HEK293 (cell line): ENCODE measurements around the gene DUSP14.

Source experiments
- CTCF ChIA-PET: fragments of 350-600 bp; formaldehyde crosslinking; extraction: SDS; loops from one replicate; lab custom pipeline; 2021; ENCODE audit warnings: antibody characterized with exemption; lab: Yijun Ruan, JAX
- POLR2A ChIA-PET: fragments of 300-600 bp; formaldehyde crosslinking; extraction: SDS; loops from one replicate; lab custom pipeline; 2020; ENCODE audit warnings: antibody characterized with exemption, inconsistent platforms; lab: Yijun Ruan, JAX
- H3K27ac ChIP-seq: fragments of 200-500 bp; sonication (Bioruptor generic); 2 replicates; pipeline ENCODE4 v1.5.1; 2014; ENCODE audit warnings: low read depth, low read length, control low read depth, inconsistent platforms; ENCODE audit errors: extremely low read depth
- H3K36me3 ChIP-seq, 2 experiments: fragments of 200-500 bp in 1 of 2; sonication (Bioruptor generic) in 1 of 2; 1 replicate in 1 of 2; 2 replicates in 1 of 2; pipeline ENCODE4 v1.5.1; 2014 to 2017; ENCODE audit warnings: inconsistent platforms in 2 of 2, low read length in 2 of 2; ENCODE audit not compliant: control insufficient read depth in 2 of 2, insufficient read depth in 1 of 2
- H3K4me1 ChIP-seq: fragments of 200-500 bp; sonication (Bioruptor generic); 2 replicates; pipeline ENCODE4 v1.5.1; 2014; ENCODE audit warnings: mild to moderate bottlenecking, low read length, inconsistent platforms; ENCODE audit not compliant: control insufficient read depth, insufficient read depth
- H3K4me3 ChIP-seq: 2 replicates; pipeline ENCODE4 v1.5.1; 2011; ENCODE audit warnings: low read depth, mild to moderate bottlenecking, control low read depth, low read length, moderate library complexity
- H3K9me3 ChIP-seq: fragments of 200-500 bp; sonication (Bioruptor generic); 2 replicates; pipeline ENCODE4 v1.5.1; 2014; ENCODE audit warnings: low read depth, low read length, inconsistent platforms; ENCODE audit not compliant: control insufficient read depth, insufficient read depth
- ATF2 ChIP-seq: fragments of 450-650 bp; formaldehyde crosslinking; IDR thresholded peaks from 2 replicates; pipeline ENCODE4 v1.5.1; 2016; ENCODE audit warnings: missing biosample characterization, missing genetic modification characterization, low read depth
- CTCF ChIP-seq: fragments of 450-650 bp; formaldehyde crosslinking; IDR thresholded peaks from 2 replicates; pipeline ENCODE4 v1.5.1; 2016; ENCODE audit warnings: missing biosample characterization, missing genetic modification characterization
- GFI1B ChIP-seq: fragments of 450-650 bp; formaldehyde crosslinking; IDR thresholded peaks from 2 replicates; pipeline ENCODE4 v1.5.1; 2016; ENCODE audit warnings: missing biosample characterization, missing genetic modification characterization
- IKZF3 ChIP-seq: fragments of 450-650 bp; IDR thresholded peaks from 2 replicates; pipeline ENCODE4 v1.5.0; 2018; ENCODE audit warnings: missing biosample characterization, mild to moderate bottlenecking, missing genetic modification characterization, moderate library complexity
- KLF1 ChIP-seq: fragments of 450-650 bp; formaldehyde crosslinking; IDR thresholded peaks from 2 replicates; pipeline ENCODE4 v1.5.1; 2016; ENCODE audit warnings: missing biosample characterization, missing genetic modification characterization
- KLF10 ChIP-seq: fragments of 450-650 bp; IDR thresholded peaks from 2 replicates; pipeline ENCODE4 v1.5.1; 2018; ENCODE audit warnings: missing biosample characterization, mild to moderate bottlenecking, missing genetic modification characterization
- PRDM4 ChIP-seq: fragments of 450-650 bp; formaldehyde crosslinking; IDR thresholded peaks from 2 replicates; pipeline ENCODE4 v1.5.1; 2017; ENCODE audit warnings: missing biosample characterization, missing genetic modification characterization
- REPIN1 ChIP-seq: fragments of 450-650 bp; formaldehyde crosslinking; IDR thresholded peaks from 2 replicates; pipeline ENCODE4 v1.5.1; 2017; ENCODE audit warnings: missing biosample characterization, missing genetic modification characterization, low read depth
- SP3 ChIP-seq: fragments of 450-650 bp; formaldehyde crosslinking; IDR thresholded peaks from 2 replicates; pipeline ENCODE4 v1.5.1; 2016; ENCODE audit warnings: missing biosample characterization, missing genetic modification characterization
- ZBTB49 ChIP-seq: fragments of 450-650 bp; formaldehyde crosslinking; IDR thresholded peaks from 2 replicates; pipeline ENCODE4 v1.5.1; 2016; ENCODE audit warnings: missing biosample characterization, missing genetic modification characterization, low read depth
- ZEB2 ChIP-seq: fragments of 450-650 bp; formaldehyde crosslinking; IDR thresholded peaks from 2 replicates; pipeline ENCODE4 v1.5.1; 2016; ENCODE audit warnings: missing biosample characterization, missing genetic modification characterization
- ZNF2 ChIP-seq: fragments of 450-650 bp; formaldehyde crosslinking; IDR thresholded peaks from 2 replicates; pipeline ENCODE4 v1.5.1; 2016; ENCODE audit warnings: missing biosample characterization, missing genetic modification characterization
- ZNF223 ChIP-seq: fragments of 450-650 bp; formaldehyde crosslinking; IDR thresholded peaks from 2 replicates; pipeline ENCODE4 v1.5.1; 2016; ENCODE audit warnings: missing biosample characterization, missing genetic modification characterization
- ZNF23 ChIP-seq: fragments of 450-650 bp; formaldehyde crosslinking; IDR thresholded peaks from 2 replicates; pipeline ENCODE4 v1.5.1; 2016; ENCODE audit warnings: missing biosample characterization, missing genetic modification characterization, borderline replicate concordance
- ZNF426 ChIP-seq: fragments of 450-650 bp; formaldehyde crosslinking; IDR thresholded peaks from 2 replicates; pipeline ENCODE4 v1.5.1; 2017; ENCODE audit warnings: missing biosample characterization, missing genetic modification characterization, mild to moderate bottlenecking, inconsistent platforms, moderate library complexity
- ZNF654 ChIP-seq: fragments of 450-650 bp; formaldehyde crosslinking; IDR thresholded peaks from 2 replicates; pipeline ENCODE4 v1.5.1; 2016; ENCODE audit warnings: low read depth, missing biosample characterization, missing genetic modification characterization
- ZNF658 ChIP-seq: fragments of 450-650 bp; formaldehyde crosslinking; IDR thresholded peaks from 2 replicates; pipeline ENCODE4; 2016; ENCODE audit warnings: missing biosample characterization, missing genetic modification characterization
- ZNF664 ChIP-seq: fragments of 450-650 bp; formaldehyde crosslinking; IDR thresholded peaks from 2 replicates; pipeline ENCODE4 v1.5.1; 2016; ENCODE audit warnings: missing biosample characterization, missing genetic modification characterization
- ZNF670 ChIP-seq: fragments of 450-650 bp; formaldehyde crosslinking; IDR thresholded peaks from 2 replicates; pipeline ENCODE4 v1.5.1; 2016; ENCODE audit warnings: missing biosample characterization, missing genetic modification characterization, low read depth
- ZSCAN23 ChIP-seq: fragments of 450-650 bp; formaldehyde crosslinking; IDR thresholded peaks from 2 replicates; pipeline ENCODE4 v1.5.1; 2016; ENCODE audit warnings: missing biosample characterization, missing genetic modification characterization
- ZSCAN30 ChIP-seq: fragments of 450-650 bp; IDR thresholded peaks from 2 replicates; pipeline ENCODE4 v1.5.1; 2018; ENCODE audit warnings: missing biosample characterization, mild to moderate bottlenecking, missing genetic modification characterization, moderate library complexity
- TF ChIP-seq, protein P1 (sequence below): fragments of 450-650 bp; formaldehyde crosslinking; optimal IDR thresholded peaks from 2 replicates; pipeline ENCODE3; 2016; ENCODE audit warnings: missing biosample characterization, mild to moderate bottlenecking, missing genetic modification characterization

DUSP14 gene

GRCh38 chr17:37527249-37527851 is 37.7 kb downstream of the DUSP14 start:
- TF ChIP-seq ZNF23 (tag by site-specific recombination) (no peak), ZNF670 (tag by site-specific recombination) (no peak), ZNF654 (tag by site-specific recombination) (peak; percentile 92), GFI1B (tag by site-specific recombination) (no peak), ZEB2 (tag by site-specific recombination) (0 out of 2 replicates have a peak, but pooled peaks have one; percentile 25), CTCF (tag by site-specific recombination) (peak; percentile 80), ZSCAN30 (0 out of 2 replicates have a peak, but pooled peaks have one; percentile 26), ZNF2 (tag by site-specific recombination) (peak; percentile 53; the same call in 1 of the 2 replicates)
- H3K4me1 ChIP-seq = no peaks in the 10 kb centered on the region
- H3K27ac ChIP-seq = no peak overlapping the region
- H3K9me3 ChIP-seq = no peaks in the 10 kb centered on the region
- ChIA-PET CTCF (interaction anchor here (0.5 to 3.5 kb wide), 29 partner anchors 8 to 290 kb away, joined by 3 to 48 read pairs (median 4); partner anchors contain the start of gene SYNRG), POLR2A (no interaction called here)
- peaks cover 23 to 64% of the 10 kb centered on the region in 2 experiments for H3K36me3 ChIP-seq
- no peak overlapping the region for H3K4me3 ChIP-seq

- ChIA-PET CTCF (interaction anchor here (0.8 kb wide), 1 partner anchor 887 kb away, joined by 3 read pairs; no protein-coding TSS in a partner anchor), POLR2A (no interaction called here)
- TF ChIP-seq IKZF3 (tag by site-specific recombination) = no peak
- TF ChIP-seq ZSCAN23 (tag by site-specific recombination) = no peak
- no peak for TF ChIP-seq ZNF426 (tag by site-specific recombination)
- no peak for TF ChIP-seq ZBTB49 (tag by site-specific recombination)
- TF ChIP-seq KLF1 (tag by site-specific recombination) = no peak
- TF ChIP-seq REPIN1 (tag by site-specific recombination) = no peak
- TF ChIP-seq ZNF223 (tag by site-specific recombination) = no peak
- peaks cover 42 to 62% of the 10 kb centered on the region in 2 experiments for H3K36me3 ChIP-seq
- H3K27ac ChIP-seq = no peak overlapping the region
- no peaks in the 10 kb centered on the region for H3K4me1 ChIP-seq
- no peaks in the 10 kb centered on the region for H3K9me3 ChIP-seq
- no peak overlapping the region for H3K4me3 ChIP-seq
These were observed 40.7 kb downstream of the DUSP14 start for GRCh38 chr17:37530420-37530819.

DNA sequence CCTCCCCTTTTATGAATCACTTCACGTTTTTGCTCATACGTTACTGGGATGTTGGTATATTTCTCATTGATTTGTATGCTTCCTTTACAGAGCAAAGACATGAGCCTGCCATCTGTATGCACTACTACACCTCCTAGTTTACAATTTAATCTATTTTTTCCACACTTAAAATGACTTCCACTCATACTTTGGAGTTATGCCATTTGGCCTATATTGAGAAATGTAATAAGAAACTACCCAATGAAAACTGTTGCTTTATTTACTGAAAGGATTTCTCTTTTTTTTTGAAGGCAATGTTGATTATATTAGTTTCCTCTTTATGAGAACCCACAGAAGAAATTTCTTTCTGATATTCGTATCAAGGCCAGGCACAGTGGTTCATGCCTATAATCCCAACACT is 43.1 kb downstream of the DUSP14 start:
- Histone ChIP-seq H3K4me1 (no peaks in the 10 kb centered on the region), H3K4me3 (no peak overlapping the region), H3K9me3 (no peaks in the 10 kb centered on the region), H3K27ac (no peak overlapping the region), H3K36me3 (peaks cover 54 to 74% of the 10 kb centered on the region in 2 experiments)
- ChIA-PET CTCF (interaction anchor here (0.7 kb wide), 1 partner anchor 78 kb away, joined by 5 read pairs; no protein-coding TSS in a partner anchor), POLR2A (no interaction called here)
- TF ChIP-seq ATF2 (no peak), KLF10 (tag by site-specific recombination) (no peak), SP3 (no peak), ZNF658 (tag by site-specific recombination) (no peak), ZNF664 (tag by site-specific recombination) (no peak), PRDM4 (no peak)
- TF ChIP-seq, protein P1, sequence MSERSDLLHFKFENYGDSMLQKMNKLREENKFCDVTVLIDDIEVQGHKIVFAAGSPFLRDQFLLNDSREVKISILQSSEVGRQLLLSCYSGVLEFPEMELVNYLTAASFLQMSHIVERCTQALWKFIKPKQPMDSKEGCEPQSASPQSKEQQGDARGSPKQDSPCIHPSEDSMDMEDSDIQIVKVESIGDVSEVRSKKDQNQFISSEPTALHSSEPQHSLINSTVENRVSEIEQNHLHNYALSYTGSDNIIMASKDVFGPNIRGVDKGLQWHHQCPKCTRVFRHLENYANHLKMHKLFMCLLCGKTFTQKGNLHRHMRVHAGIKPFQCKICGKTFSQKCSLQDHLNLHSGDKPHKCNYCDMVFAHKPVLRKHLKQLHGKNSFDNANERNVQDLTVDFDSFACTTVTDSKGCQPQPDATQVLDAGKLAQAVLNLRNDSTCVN (tag by site-specific recombination) = no peak
